Ectodermal cell (in vitro differentiated cells): ENCODE measurements around the gene RASGEF1C.

Source experiments
- H3K27ac ChIP-seq: 2 replicates; pipeline ENCODE4 v1.7.0; 2013; ENCODE audit warnings: mild to moderate bottlenecking, low read depth, low read length; ENCODE audit not compliant: insufficient read depth, poor library complexity, severe bottlenecking
- H3K27me3 ChIP-seq: 2 replicates; pipeline ENCODE4 v1.7.0; 2013; ENCODE audit warnings: mild to moderate bottlenecking, low read length; ENCODE audit not compliant: insufficient read depth, control insufficient read depth, poor library complexity, severe bottlenecking
- H3K36me3 ChIP-seq: one replicate; pipeline ENCODE4 v1.7.0; 2013; ENCODE audit warnings: low read length; ENCODE audit not compliant: control insufficient read depth, insufficient read depth
- H3K4me1 ChIP-seq: one replicate; pipeline ENCODE4 v1.7.0; 2013; ENCODE audit warnings: low read length; ENCODE audit not compliant: control insufficient read depth, insufficient read depth
- H3K4me3 ChIP-seq: 2 replicates; pipeline ENCODE4 v1.7.0; 2013; ENCODE audit warnings: low read depth, low read length, control low read depth; ENCODE audit not compliant: insufficient read depth
- H3K9me3 ChIP-seq: 2 replicates; pipeline ENCODE4 v1.7.0; 2013; ENCODE audit warnings: mild to moderate bottlenecking, low read length, moderate library complexity; ENCODE audit not compliant: control insufficient read depth
- WGBS, 2 experiments: methylation state at CpG; one replicate each; pipeline ENCODE4 v1.1.7; 2013; ENCODE audit warnings: missing lambda C conversion rate in 2 of 2; 5-methylcytosine and 5-hydroxymethylcytosine counted together

The RASGEF1C gene

DNA sequence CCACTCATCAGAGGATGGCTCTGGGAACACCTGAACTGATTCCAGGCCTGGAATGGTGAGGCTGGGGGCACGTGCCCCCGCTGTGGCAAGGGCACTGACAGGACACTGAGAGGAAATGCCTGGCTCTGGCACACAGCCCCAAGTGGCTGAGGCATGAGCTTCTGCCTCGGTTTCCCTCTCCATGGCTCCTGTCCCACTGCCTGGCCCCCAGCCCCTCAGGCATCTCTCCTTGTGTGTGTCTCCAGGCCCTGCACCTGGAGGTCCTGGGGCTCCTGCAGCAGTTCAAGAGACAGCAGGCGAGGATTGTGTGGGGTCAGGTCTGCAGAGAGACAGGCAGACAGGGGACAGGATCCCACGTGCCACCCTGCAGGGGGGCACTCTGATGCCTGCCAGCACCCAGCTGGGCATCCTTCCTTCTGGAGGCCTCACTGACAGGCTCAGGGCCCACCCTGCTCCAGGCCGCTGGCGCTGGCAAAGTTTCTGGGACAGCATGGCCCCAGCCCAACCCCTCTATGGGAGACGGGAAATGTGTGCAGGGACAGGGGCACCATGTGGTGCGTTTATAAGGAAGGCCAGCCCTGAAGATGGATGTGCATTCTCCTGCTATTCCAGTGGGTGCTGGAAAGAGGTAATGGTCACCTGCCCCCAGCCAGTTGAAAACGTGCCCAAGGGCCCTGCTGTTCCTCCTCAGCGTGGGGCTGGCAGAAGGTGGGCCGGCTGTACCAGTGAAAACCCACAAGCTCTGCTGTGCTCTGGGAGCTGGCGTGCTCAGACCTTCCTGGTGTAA lies 66.0 kb downstream of the RASGEF1C start:
- WGBS, 2 experiments = 80 to 82% methylated on average over 13 of the region's 13 CpGs

DNA sequence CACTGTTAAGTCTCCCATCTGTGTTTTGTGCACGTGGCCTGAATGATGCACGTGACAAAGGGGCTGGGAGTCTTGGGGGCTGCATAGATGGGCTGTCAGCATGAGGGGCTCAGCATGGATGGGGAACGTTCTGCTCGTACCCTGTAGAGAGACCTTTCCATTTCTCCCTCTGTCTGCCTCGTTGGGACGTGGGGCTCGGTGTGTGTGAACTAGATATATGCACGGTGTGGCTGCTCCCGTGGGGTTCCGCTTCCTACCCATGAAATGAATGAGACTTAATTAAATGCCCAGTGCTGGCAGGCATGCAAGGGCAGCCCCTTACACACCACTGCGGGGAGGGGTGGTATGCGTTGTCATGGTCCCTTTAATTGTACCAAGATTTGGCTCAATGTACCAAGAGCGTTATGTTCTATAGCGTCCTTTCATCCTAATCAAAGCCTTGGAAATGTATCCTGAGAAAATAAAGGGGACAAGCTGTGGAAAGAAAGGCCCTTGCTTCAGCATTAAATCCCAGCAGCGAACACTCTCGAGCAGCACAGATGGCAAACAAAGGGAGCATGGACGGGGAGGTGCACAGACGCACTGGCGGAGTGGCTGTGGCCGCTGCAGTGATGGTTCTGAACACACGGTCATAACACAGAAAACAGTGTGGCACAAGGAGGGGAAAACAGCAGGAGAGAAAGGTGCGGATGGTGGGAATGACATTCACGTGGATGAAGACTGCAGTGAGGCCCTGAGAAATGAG lies 66.8 kb downstream of the RASGEF1C start:
- Histone ChIP-seq H3K27ac (peak overlapping the region; percentile 55), H3K36me3 (no peaks in the 10 kb centered on the region), H3K9me3 (no peaks in the 10 kb centered on the region), H3K4me1 (peaks cover 16% of the 10 kb centered on the region), H3K27me3 (no peaks in the 10 kb centered on the region), H3K4me3 (no peak overlapping the region)
- WGBS, 2 experiments = 92 to 93% methylated on average over 23 of the region's 23 CpGs

More for the DNA sequence above, 66.0 kb downstream of the RASGEF1C start:
- H3K9me3 ChIP-seq = no peaks in the 10 kb centered on the region
- H3K36me3 ChIP-seq = no peaks in the 10 kb centered on the region
- H3K27ac ChIP-seq = peak overlapping the region; percentile 8
- H3K4me3 ChIP-seq = no peak overlapping the region
- H3K27me3 ChIP-seq = no peaks in the 10 kb centered on the region
- peaks cover 16% of the 10 kb centered on the region for H3K4me1 ChIP-seq

DNA sequence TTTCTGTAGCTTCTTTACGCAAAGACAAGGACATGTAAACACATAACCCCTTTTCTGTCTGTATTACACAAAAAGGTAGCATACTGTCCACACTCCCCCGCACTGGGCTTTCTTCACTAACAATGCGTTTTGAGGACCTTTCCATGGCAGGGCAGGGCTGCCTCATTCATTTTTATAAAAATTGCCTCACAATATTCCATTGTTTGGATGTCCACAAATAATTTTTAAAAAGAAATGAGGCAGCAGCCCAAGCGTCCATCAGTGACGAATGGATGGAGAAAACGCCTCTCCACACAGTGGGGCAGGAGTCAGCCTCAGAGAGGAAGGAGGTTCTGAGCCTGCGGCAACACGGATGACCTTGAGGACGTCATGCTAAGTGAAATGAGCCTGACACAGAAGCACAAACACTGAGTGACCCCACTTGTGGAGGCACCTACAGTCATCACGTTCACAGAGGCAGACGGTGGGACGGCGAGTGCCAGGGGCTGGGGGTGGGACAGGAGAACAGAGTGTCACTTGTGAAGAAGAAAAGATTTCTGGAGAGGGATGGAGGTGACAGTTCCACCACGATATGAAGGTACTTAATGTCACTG lies 67.8 kb downstream of the RASGEF1C start:
- Histone ChIP-seq H3K27me3 (no peaks in the 10 kb centered on the region), H3K9me3 (no peaks in the 10 kb centered on the region), H3K4me1 (peaks cover 16% of the 10 kb centered on the region), H3K36me3 (no peaks in the 10 kb centered on the region), H3K27ac (no peak overlapping the region), H3K4me3 (no peak overlapping the region)
- WGBS, 2 experiments = 93 to 96% methylated on average over 14 of the region's 14 CpGs

DNA sequence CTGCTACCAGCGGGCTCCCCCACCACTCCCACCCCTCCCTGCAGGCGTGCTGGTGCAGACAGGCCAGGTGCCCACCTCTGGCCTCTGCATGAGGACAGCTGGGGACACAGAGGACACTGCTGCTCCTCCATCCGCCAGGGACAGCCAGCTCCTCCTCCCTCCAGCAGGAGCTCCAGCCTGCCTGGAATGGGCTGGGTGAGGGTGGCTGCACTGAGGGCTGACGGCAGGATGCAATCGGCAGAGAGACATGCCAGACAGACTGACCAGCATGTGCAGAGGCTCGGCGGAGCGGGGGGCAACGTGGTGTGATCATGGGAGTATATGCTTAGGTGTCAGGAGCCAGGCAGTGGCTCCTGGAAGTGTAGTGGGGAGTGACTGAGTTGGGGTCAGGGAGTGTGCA lies 68.4 kb downstream of the RASGEF1C start:
- no peak overlapping the region for H3K27ac ChIP-seq
- H3K36me3 ChIP-seq = no peaks in the 10 kb centered on the region
- WGBS, 2 experiments = 74 to 76% methylated on average over 9 of the region's 9 CpGs
- H3K4me3 ChIP-seq = no peak overlapping the region
- no peaks in the 10 kb centered on the region for H3K9me3 ChIP-seq
- H3K27me3 ChIP-seq = no peaks in the 10 kb centered on the region
- H3K4me1 ChIP-seq = peaks cover 16% of the 10 kb centered on the region

DNA sequence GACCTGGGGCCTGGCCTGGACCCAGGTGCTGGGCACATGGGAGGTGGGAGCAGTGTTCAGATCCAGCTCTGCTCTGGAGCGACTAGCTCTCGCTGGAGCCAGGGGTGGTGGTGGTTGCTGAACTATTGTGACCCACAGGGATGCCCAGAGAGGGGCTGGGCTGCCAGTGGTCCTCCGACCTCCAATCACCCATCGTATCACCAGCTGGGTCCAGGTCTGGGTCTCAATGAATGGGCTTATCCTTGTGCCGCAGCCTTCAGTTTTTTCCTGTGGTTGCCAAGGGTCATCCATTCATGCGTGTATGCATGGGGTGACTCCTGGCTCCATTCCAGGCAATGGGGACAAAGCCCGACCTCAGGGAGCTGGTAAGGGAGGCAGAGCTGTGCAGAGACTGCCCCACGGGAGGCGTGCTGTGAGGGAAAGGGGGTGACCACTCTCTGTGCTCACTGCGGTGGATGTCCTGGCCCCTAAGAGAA lies 68.9 kb downstream of the RASGEF1C start:
- Histone ChIP-seq H3K27ac (no peak overlapping the region), H3K9me3 (no peaks in the 10 kb centered on the region), H3K4me3 (no peak overlapping the region), H3K4me1 (peaks cover 16% of the 10 kb centered on the region), H3K36me3 (no peaks in the 10 kb centered on the region), H3K27me3 (no peaks in the 10 kb centered on the region)
- 80 to 82% methylated on average over 10 of the region's 10 CpGs for WGBS, 2 experiments

DNA sequence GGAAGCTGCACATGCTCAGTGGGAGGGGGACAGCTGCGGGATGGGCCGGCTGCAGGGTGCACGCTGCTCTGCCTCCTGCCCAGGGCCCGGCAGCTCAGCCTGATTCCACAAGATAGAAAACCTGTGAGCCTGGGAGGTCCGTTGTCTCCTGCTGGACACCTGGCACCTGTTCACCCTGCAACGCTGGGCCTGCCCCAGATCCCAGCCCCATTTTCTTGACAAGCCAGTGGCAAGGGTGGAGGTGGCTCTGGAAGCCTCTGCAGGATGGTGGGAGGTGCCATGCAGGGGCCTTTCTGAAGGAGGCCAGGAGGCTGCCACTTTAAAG lies 69.3 kb downstream of the RASGEF1C start:
- no peaks in the 10 kb centered on the region for H3K36me3 ChIP-seq
- peaks cover 16% of the 10 kb centered on the region for H3K4me1 ChIP-seq
- no peaks in the 10 kb centered on the region for H3K27me3 ChIP-seq
- WGBS, 2 experiments = 88 to 92% methylated on average over 6 of the region's 6 CpGs
- no peak overlapping the region for H3K27ac ChIP-seq
- H3K4me3 ChIP-seq = no peak overlapping the region
- H3K9me3 ChIP-seq = no peaks in the 10 kb centered on the region

DNA sequence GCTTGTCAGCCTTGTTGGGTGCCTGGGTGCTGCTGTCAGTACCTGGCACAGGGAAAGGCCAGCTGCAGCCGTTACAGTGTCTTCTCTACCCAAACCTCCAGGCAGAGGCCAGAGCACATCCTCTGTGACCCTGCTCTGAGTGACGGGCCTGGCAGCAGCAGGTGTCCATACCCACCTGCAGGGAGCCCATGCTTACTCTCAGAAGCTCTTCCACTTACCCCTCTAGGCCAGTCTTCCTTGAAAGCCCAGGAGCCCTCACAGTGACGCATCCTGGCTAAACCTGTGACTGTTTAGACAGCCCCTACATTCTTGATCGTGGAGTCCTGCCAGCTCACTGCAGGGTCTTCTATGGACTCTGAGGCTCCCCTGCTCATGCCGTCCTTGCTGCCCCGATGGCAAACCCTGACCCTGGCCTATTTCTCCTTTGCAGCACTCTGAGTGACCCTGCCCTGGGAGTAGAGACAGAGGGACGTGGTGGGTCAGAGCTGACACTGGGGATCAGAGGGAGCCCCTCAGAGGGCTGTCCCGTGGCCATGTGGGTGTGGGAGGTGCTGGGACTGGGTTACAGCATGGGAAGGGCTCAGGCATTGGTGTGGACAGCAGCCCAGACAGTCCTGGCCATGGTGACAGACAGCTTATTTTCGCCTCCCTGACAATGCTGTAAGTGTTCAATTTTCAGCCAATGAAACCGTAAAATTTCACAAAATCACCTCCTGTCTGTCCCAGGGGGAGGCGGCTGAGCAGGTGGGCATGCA lies 69.9 kb downstream of the RASGEF1C start:
- Histone ChIP-seq H3K27ac (no peak overlapping the region), H3K27me3 (no peaks in the 10 kb centered on the region), H3K9me3 (no peaks in the 10 kb centered on the region), H3K4me1 (peaks cover 16% of the 10 kb centered on the region), H3K36me3 (no peaks in the 10 kb centered on the region), H3K4me3 (no peak overlapping the region)
- 82 to 84% methylated on average over 11 of the region's 11 CpGs for WGBS, 2 experiments

DNA sequence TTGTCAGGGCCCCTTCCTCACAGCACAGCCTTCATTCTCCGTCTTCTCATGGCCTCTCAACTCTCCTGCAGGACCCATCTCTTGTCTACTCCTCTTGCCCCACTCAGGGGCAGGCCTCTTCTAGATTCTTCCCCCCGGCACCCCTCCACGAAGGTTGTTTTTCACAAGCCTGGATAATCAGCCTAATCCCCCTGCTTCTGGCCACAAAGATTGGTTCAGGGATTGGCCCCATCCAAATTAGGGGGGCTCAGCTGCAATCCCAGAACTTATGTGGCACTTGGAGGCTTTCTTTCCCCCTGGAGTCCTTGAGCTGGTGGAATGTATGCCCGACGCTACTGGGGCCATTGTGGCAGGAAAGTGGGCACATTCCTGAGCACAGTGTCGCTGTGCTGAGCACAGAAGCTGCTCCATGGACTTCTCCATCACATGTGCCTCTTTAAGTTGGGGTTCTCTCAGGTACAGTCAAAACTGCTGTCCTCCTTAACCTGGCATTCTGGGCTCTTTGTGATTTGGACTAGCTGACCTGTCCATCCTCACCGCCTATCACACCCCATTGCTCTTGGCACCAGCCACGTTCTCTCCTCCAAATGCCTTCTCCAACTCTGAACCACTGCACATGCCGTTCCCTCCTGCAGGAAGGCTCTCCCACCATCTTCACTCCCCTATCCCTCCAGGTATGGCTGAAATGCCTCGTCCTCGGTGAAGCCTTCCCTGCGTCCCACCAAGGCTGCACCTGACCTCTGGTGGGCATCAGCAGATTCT lies 70.6 kb downstream of the RASGEF1C start:
- Histone ChIP-seq H3K9me3 (no peaks in the 10 kb centered on the region), H3K4me1 (peaks cover 16% of the 10 kb centered on the region), H3K4me3 (no peak overlapping the region), H3K27ac (no peak overlapping the region), H3K36me3 (no peaks in the 10 kb centered on the region), H3K27me3 (no peaks in the 10 kb centered on the region)
- WGBS, 2 experiments = 84 to 85% methylated on average over 12 of the region's 12 CpGs

DNA sequence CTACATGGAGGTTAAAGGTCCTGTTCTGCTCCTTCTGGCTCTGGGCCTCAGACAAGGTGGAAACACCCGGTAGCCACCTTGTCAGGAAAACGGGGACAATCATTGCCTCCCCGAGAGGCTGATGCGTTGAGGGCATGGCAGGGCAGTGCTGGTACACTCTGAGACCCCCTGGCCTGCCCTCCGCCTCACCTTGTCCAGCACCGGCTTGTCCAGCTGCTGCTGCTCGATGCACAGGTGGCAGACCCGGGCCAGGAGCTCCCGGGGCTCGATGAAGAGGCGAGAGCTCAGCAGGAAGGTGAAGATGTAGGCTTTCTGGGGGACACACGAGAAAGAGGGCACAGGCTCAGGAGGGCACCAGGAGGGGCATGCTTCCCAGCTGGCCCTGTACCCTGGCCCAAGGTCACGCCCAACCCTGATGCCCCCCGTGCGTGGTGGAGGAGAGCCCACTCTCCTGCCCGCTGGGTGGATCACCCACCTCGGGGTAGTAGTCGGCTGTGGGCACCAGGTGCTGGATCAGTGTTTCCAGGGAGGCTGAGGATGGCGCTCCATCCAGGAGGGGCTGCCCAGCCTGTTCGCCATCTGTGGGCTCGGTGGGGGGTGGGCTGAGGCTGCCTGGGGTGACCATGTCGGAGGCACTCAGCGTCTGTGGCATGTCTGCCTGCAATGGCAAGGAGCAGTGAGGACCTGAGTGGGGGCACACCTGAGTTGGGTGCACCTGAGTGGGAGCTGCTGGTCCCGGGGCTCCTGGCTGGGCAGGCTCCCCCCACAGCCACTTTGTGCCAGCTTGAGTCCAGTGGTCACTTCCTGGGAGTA lies 71.4 kb downstream of the RASGEF1C start:
- no peaks in the 10 kb centered on the region for H3K9me3 ChIP-seq
- H3K36me3 ChIP-seq = no peaks in the 10 kb centered on the region
- no peaks in the 10 kb centered on the region for H3K27me3 ChIP-seq
- 94 to 95% methylated on average over 24 of the region's 24 CpGs for WGBS, 2 experiments
- no peak overlapping the region for H3K27ac ChIP-seq
- H3K4me3 ChIP-seq = no peak overlapping the region
- peaks cover 14% of the 10 kb centered on the region for H3K4me1 ChIP-seq
